Measurements from ENCODE around the gene FOXP1.

Gene FOXP1

DNA sequence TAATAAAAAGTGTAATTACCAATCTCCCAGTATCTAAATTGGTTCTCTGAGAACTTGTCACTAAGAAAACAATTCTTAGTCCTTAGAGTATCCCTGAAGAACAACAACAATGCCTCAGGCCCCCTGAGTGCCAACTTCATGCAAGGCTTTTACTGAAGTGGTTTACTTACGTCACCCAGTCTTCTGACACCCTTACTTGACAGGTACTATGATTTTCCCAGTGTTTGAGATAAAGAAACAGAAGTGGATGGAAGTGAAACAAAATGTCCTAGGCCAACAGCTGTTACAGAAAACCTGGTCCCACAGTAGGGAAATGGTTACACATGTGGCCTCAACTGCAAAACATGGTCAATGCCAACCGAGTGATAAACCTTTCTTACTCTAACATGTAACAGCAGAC lies 331.1 kb downstream of the FOXP1 start:
- TF ChIP-seq, protein P1, sequence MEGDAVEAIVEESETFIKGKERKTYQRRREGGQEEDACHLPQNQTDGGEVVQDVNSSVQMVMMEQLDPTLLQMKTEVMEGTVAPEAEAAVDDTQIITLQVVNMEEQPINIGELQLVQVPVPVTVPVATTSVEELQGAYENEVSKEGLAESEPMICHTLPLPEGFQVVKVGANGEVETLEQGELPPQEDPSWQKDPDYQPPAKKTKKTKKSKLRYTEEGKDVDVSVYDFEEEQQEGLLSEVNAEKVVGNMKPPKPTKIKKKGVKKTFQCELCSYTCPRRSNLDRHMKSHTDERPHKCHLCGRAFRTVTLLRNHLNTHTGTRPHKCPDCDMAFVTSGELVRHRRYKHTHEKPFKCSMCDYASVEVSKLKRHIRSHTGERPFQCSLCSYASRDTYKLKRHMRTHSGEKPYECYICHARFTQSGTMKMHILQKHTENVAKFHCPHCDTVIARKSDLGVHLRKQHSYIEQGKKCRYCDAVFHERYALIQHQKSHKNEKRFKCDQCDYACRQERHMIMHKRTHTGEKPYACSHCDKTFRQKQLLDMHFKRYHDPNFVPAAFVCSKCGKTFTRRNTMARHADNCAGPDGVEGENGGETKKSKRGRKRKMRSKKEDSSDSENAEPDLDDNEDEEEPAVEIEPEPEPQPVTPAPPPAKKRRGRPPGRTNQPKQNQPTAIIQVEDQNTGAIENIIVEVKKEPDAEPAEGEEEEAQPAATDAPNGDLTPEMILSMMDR (IDR thresholded peaks at IDR 0.05; ENCODE audit: insufficient read depth, low read length, poor library complexity, severe bottlenecking): no peak
- no peak for TF ChIP-seq EZH2phosphoT487 (conservative IDR thresholded peaks at IDR 0.05; ENCODE audit: low read length)
- no peaks in the 10 kb centered on the region for H4K20me1 ChIP-seq (ENCODE audit: low read depth, low read length)
- no peaks in the 10 kb centered on the region for H3K36me3 ChIP-seq (ENCODE audit: low read length)
- H3K9me3 ChIP-seq (ENCODE audit: insufficient read depth, low read length): no peaks in the 10 kb centered on the region
- H3K4me2 ChIP-seq (ENCODE audit: low read depth, low read length, poor library complexity, severe bottlenecking): no peak overlapping the region
- H3K9ac ChIP-seq (ENCODE audit: low read length): no peak overlapping the region
- no peaks in the 10 kb centered on the region for H3F3A ChIP-seq (ENCODE audit: insufficient read depth)
- no peaks in the 10 kb centered on the region for H3K9me2 ChIP-seq (replicated peaks; ENCODE audit: insufficient read depth, low read length)
- no peaks in the 10 kb centered on the region for H3K79me2 ChIP-seq (ENCODE audit: insufficient read depth, low read length)
- no peak overlapping the region for H2AFZ ChIP-seq (ENCODE audit: low read depth, low read length, severe bottlenecking)
- H3K27me3 ChIP-seq (ENCODE audit: low read length): no peaks in the 10 kb centered on the region
- H3K27ac ChIP-seq (ENCODE audit: low read depth, low read length): no peak overlapping the region
- no peak overlapping the region for H3K4me3 ChIP-seq (ENCODE audit: insufficient read depth, low read length, poor library complexity, severe bottlenecking)

- no peaks in the 10 kb centered on the region for H3K79me2 ChIP-seq (ENCODE audit: insufficient read depth, low read length)
- no peaks in the 10 kb centered on the region for H4K20me1 ChIP-seq (ENCODE audit: low read depth, low read length)
- H3K36me3 ChIP-seq (ENCODE audit: low read length): no peaks in the 10 kb centered on the region
- no peak overlapping the region for H3K27ac ChIP-seq (ENCODE audit: low read depth, low read length)
- H3F3A ChIP-seq (ENCODE audit: insufficient read depth): no peaks in the 10 kb centered on the region
- no peak overlapping the region for H3K9ac ChIP-seq (ENCODE audit: low read length)
- TF ChIP-seq, protein P1 (IDR thresholded peaks at IDR 0.05; ENCODE audit: insufficient read depth, low read length, poor library complexity, severe bottlenecking): no peak
- no peak for TF ChIP-seq EZH2phosphoT487 (conservative IDR thresholded peaks at IDR 0.05; ENCODE audit: low read length)
- H3K9me3 ChIP-seq (ENCODE audit: insufficient read depth, low read length): no peaks in the 10 kb centered on the region
- no peak overlapping the region for H2AFZ ChIP-seq (ENCODE audit: low read depth, low read length, severe bottlenecking)
- H3K4me2 ChIP-seq (ENCODE audit: low read depth, low read length, poor library complexity, severe bottlenecking): no peak overlapping the region
- no peak overlapping the region for H3K4me3 ChIP-seq (ENCODE audit: insufficient read depth, low read length, poor library complexity, severe bottlenecking)
- no peaks in the 10 kb centered on the region for H3K27me3 ChIP-seq (ENCODE audit: low read length)
- H3K9me2 ChIP-seq (replicated peaks; ENCODE audit: insufficient read depth, low read length): no peaks in the 10 kb centered on the region
Measured at GRCh38 chr3:71251156-71251775, 332.3 kb downstream of the FOXP1 start.

GRCh38 chr3:71250026-71250425 lies 333.5 kb downstream of the FOXP1 start:
- H4K20me1 ChIP-seq (ENCODE audit: low read depth, low read length): no peaks in the 10 kb centered on the region

More at GRCh38 chr3:71250026-71250425, 333.5 kb downstream of the FOXP1 start:
- no peak overlapping the region for H2AFZ ChIP-seq (ENCODE audit: low read depth, low read length, severe bottlenecking)
- no peak overlapping the region for H3K9ac ChIP-seq (ENCODE audit: low read length)
- no peaks in the 10 kb centered on the region for H3F3A ChIP-seq (ENCODE audit: insufficient read depth)
- H3K27ac ChIP-seq (ENCODE audit: low read depth, low read length): no peak overlapping the region
- H3K9me3 ChIP-seq (ENCODE audit: insufficient read depth, low read length): no peaks in the 10 kb centered on the region
- H3K79me2 ChIP-seq (ENCODE audit: insufficient read depth, low read length): no peaks in the 10 kb centered on the region
- no peaks in the 10 kb centered on the region for H3K36me3 ChIP-seq (ENCODE audit: low read length)
- H3K4me3 ChIP-seq (ENCODE audit: insufficient read depth, low read length, poor library complexity, severe bottlenecking): no peak overlapping the region
- H3K27me3 ChIP-seq (ENCODE audit: low read length): no peaks in the 10 kb centered on the region
- no peak for TF ChIP-seq EZH2phosphoT487 (conservative IDR thresholded peaks at IDR 0.05; ENCODE audit: low read length)
- TF ChIP-seq, protein P1 (IDR thresholded peaks at IDR 0.05; ENCODE audit: insufficient read depth, low read length, poor library complexity, severe bottlenecking): no peak
- no peaks in the 10 kb centered on the region for H3K9me2 ChIP-seq (replicated peaks; ENCODE audit: insufficient read depth, low read length)
- no peak overlapping the region for H3K4me2 ChIP-seq (ENCODE audit: low read depth, low read length, poor library complexity, severe bottlenecking)

Data from SU-DHL-6 (cell line).